KBM-7 (cell line): ENCODE results near the gene FBN1.

Source experiments
- DNase-seq: peaks from one replicate; pipeline ENCODE4 v3.0.0-alpha.2; 2015
- in situ Hi-C: fragments of 300-500 bp; cut with MboI; formaldehyde crosslinking; loops from 2 replicates; pipeline ENCODE4 v1.14.3; 2020; ENCODE audit warnings: low sequenced_read_pairs, low pct_unique_long_range_greater_than_20kb, mixed read lengths

The FBN1 gene

GRCh38 chr15:48465410-48465809 lies 180.1 kb downstream of the FBN1 start:
- in situ Hi-C loops = no loop called here
- DNase-seq = no peak

- DNase-seq = no peak
- in situ Hi-C loops = no loop called here
Observed at GRCh38 chr15:48463366-48463880, 182.1 kb downstream of the FBN1 start.

GRCh38 chr15:48462688-48463087 lies 182.8 kb downstream of the FBN1 start:
- in situ Hi-C loops = no loop called here
- no peak for DNase-seq

- in situ Hi-C loops = no loop called here
- no peak for DNase-seq
Observed at GRCh38 chr15:48459571-48460442, 185.7 kb downstream of the FBN1 start.

GRCh38 chr15:48458876-48459275 lies 186.6 kb downstream of the FBN1 start:
- in situ Hi-C loops = no loop called here

GRCh38 chr15:48456134-48456533 lies 189.4 kb downstream of the FBN1 start:
- in situ Hi-C loops = no loop called here
- DNase-seq = no peak

More at GRCh38 chr15:48458876-48459275, 186.6 kb downstream of the FBN1 start:
- no peak for DNase-seq

GRCh38 chr15:48451736-48452135 lies 193.8 kb downstream of the FBN1 start:
- in situ Hi-C loops = no loop called here

GRCh38 chr15:48451241-48451640 lies 194.3 kb downstream of the FBN1 start:
- no peak for DNase-seq
- in situ Hi-C loops = no loop called here

More at GRCh38 chr15:48451736-48452135, 193.8 kb downstream of the FBN1 start:
- no peak for DNase-seq

- in situ Hi-C loops = no loop called here
- DNase-seq = no peak
Observed at GRCh38 chr15:48449734-48450133, 195.8 kb downstream of the FBN1 start.

- DNase-seq = no peak
- in situ Hi-C loops = no loop called here
Observed at GRCh38 chr15:48447657-48448056, 197.9 kb downstream of the FBN1 start.

GRCh38 chr15:48447058-48447457 lies 198.5 kb downstream of the FBN1 start:
- in situ Hi-C loops = no loop called here
- no peak for DNase-seq

GRCh38 chr15:48442011-48442410 lies 203.5 kb downstream of the FBN1 start:
- no peak for DNase-seq
- in situ Hi-C loops = no loop called here

GRCh38 chr15:48440084-48440483 lies 205.4 kb downstream of the FBN1 start:
- in situ Hi-C loops = no loop called here

GRCh38 chr15:48437178-48437577 lies 208.3 kb downstream of the FBN1 start:
- DNase-seq = no peak
- in situ Hi-C loops = no loop called here

More at GRCh38 chr15:48440084-48440483, 205.4 kb downstream of the FBN1 start:
- DNase-seq = no peak

- in situ Hi-C loops = no loop called here
- no peak for DNase-seq
Observed at GRCh38 chr15:48435321-48435720, 210.2 kb downstream of the FBN1 start.

- DNase-seq = no peak
- in situ Hi-C loops = no loop called here
Observed at GRCh38 chr15:48433226-48433886, 212.2 kb downstream of the FBN1 start.

- no peak for DNase-seq
- in situ Hi-C loops = no loop called here
Observed at GRCh38 chr15:48432688-48433087, 212.8 kb downstream of the FBN1 start.

- DNase-seq = no peak
Observed at GRCh38 chr15:48427960-48428547, 217.5 kb downstream of the FBN1 start.

GRCh38 chr15:48427479-48427878 lies 218.0 kb downstream of the FBN1 start:
- DNase-seq = no peak
- in situ Hi-C loops = no loop called here

More at GRCh38 chr15:48427960-48428547, 217.5 kb downstream of the FBN1 start:
- in situ Hi-C loops = no loop called here

GRCh38 chr15:48426941-48427340 lies 218.6 kb downstream of the FBN1 start:
- DNase-seq = no peak
- in situ Hi-C loops = no loop called here
